Chondrocyte (in vitro differentiated cells): ENCODE measurements around the gene MINDY4B. TPM values are rescaled to one million over a fixed set of nuclear protein-coding genes. Genes with fewer than 3 reads are reported as not detected.

Experiments used
- DNase-seq: peaks from one replicate; pipeline ENCODE4 v3.0.0; 2021; ENCODE audit warnings: mixed read lengths, low spot score
- H3K27ac Mint-ChIP-seq: one replicate; pipeline ENCODE4 v1.8.0; 2021; ENCODE audit warnings: mild to moderate bottlenecking, moderate library complexity, mixed read lengths; ENCODE audit not compliant: unreplicated experiment
- H3K27me3 Mint-ChIP-seq: 2 replicates; pipeline ENCODE4 v1.8.0; 2021; ENCODE audit warnings: low read depth, mixed read lengths
- H3K36me3 Mint-ChIP-seq: 2 replicates; pipeline ENCODE4 v1.8.0; 2021; ENCODE audit warnings: low read depth, mixed read lengths
- H3K4me1 Mint-ChIP-seq: 2 replicates; pipeline ENCODE4 v1.8.0; 2021; ENCODE audit warnings: low read depth, mild to moderate bottlenecking, mixed read lengths
- H3K4me3 Mint-ChIP-seq: one replicate; pipeline ENCODE4 v1.8.0; 2021; ENCODE audit warnings: mild to moderate bottlenecking, moderate library complexity, mixed read lengths; ENCODE audit not compliant: unreplicated experiment
- H3K9me3 Mint-ChIP-seq: 2 replicates; pipeline ENCODE4 v1.8.0; 2021; ENCODE audit warnings: low read depth, mixed read lengths
- CTCF ChIP-seq: fragments of 200-600 bp; sonication (generic); IDR thresholded peaks from 2 replicates; pipeline ENCODE4 v1.5.0; 2021; ENCODE audit warnings: antibody characterized with exemption, mild to moderate bottlenecking, moderate library complexity
- long read RNA-seq: library from polyadenylated mRNA; stranded (forward); transcript quantifications from one replicate; pipeline ENCODE4 v2.0.0, GENCODE V29; 2021
- total RNA-seq: library from RNA; stranded (reverse); gene quantifications from 3 replicates; pipeline ENCODE4 v1.2.1, GENCODE V29; 2021

Gene MINDY4B
- not detected in 3 replicates for total RNA-seq
- long read RNA-seq, result 0 reads

DNA sequence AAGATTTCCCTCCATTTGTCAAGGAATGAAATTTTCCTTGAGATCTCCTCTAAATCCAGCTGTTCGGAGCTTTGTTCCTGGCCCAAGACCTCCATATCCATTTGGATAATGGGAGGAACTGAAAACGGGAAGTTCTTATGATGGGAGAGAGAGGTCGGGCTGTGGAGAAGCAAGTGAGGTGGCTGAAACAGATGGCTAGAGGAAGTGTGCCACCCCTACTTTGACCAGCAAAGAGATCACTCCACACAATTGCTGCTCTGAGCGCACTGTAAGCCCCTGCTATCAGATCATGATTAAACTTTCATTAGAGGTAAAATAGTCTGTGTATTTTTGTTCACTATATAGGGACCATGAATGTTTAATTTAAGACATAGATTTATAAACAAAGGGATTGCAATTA, at the start of gene MINDY4B:
MINDY4B (minus strand) TSS at position 101 of the 400 bp plus-strand sequence; CDS start at position 101, 0 bp downstream.
- Mint-ChIP-seq H3K9me3 (peaks cover 3% of the 10 kb centered on the region), H3K36me3 (no peaks in the 10 kb centered on the region), H3K27me3 (peaks cover 74% of the 10 kb centered on the region), H3K4me1 (no peaks in the 10 kb centered on the region), H3K27ac (no peak within 1 kb of the TSS), H3K4me3 (no peak within 1 kb of the TSS)
- TF ChIP-seq CTCF, result no peak
- DNase-seq, result no peak

DNA sequence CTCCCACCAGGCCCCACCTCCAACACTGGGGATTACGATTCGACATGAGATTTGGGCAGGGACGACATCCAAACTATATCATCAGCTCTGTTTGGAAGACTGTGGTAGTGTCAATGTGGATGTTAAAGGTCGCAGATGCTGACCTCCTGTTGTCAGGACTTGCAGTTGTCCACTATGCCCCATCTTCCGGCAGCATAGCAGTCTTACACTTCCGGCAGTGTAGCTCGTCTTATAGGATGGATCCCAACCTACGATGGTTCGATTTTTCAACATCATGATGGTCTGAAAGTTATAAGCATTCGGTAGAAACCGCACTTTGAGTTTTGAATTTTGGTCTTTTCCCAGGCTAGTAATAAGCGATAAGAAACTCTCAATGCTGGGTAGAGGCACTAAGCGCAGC, 46.7 kb upstream of the MINDY4B start:
- H3K4me1 Mint-ChIP-seq, result no peaks in the 10 kb centered on the region
- no peak for DNase-seq
- H3K27ac Mint-ChIP-seq, result no peak overlapping the region
- H3K36me3 Mint-ChIP-seq, result peaks cover 2% of the 10 kb centered on the region
- H3K9me3 Mint-ChIP-seq, result peaks cover 4% of the 10 kb centered on the region
- H3K4me3 Mint-ChIP-seq, result no peak overlapping the region
- TF ChIP-seq CTCF, result no peak
- peaks cover 71% of the 10 kb centered on the region for H3K27me3 Mint-ChIP-seq

DNA sequence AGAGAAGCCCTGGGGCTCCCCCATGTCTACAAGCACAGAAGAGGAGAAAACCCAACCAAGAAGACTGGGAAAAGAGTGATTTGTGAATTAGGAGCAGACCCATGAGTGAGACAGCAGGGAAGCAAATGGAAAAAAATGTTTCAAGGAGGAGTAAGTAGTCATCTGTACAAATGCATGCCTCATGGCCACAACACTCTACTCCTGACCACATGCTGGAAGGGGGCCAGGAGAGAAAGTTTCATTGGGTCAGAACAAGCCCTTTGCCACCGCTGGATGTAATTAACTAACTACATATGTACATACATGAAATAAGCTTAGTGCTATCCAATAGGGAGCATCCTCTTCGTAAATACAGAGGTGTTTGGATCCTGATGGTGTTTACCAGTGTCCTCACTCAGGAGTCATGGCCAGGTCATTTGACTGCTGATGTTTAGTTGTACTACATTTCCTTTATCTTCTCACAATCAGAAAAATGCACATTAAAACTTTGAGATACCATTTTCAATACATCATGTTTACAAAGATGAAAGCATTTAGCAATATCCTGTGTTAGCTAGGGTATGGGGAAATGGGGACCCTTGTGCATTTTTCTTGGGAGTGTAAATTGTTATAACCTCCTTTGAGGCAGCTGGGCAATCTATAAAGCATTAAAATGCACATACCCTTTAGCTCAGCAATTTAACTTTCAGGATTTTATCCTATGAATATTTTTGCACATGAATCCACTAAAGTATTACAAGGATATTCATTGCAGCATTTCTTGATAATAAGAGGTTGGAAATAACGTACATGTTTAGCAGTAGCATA, 40.2 kb upstream of the MINDY4B start:
- Mint-ChIP-seq H3K4me1 (no peaks in the 10 kb centered on the region), H3K9me3 (peaks cover 4% of the 10 kb centered on the region), H3K4me3 (no peak overlapping the region), H3K27ac (no peak overlapping the region), H3K27me3 (peaks cover 49% of the 10 kb centered on the region), H3K36me3 (peaks cover 4% of the 10 kb centered on the region)
- TF ChIP-seq CTCF, result no peak
- no peak for DNase-seq

DNA sequence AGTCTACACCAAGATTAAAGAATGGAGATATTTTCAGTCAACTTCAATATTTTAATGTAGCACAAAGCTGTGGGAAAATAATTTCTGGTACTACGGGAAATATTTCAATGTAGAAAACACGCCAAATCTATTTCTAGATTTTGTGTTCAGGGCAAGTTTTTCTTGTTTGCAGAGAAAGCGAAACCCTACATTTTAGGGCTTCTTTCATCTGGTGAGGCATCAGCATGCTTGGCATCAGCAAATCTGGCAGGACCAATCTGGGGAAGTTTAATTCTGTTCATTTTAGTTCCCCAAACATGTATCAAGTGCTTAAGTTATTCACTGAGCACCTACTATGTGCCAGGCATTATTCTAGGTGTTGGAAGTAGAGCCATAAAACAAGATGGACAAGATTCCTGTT, 37.0 kb upstream of the MINDY4B start:
- Mint-ChIP-seq H3K4me1 (no peaks in the 10 kb centered on the region), H3K9me3 (no peaks in the 10 kb centered on the region), H3K4me3 (no peak overlapping the region), H3K27me3 (peaks cover 46% of the 10 kb centered on the region), H3K27ac (no peak overlapping the region), H3K36me3 (peaks cover 2% of the 10 kb centered on the region)
- TF ChIP-seq CTCF, result no peak
- no peak for DNase-seq

GRCh38 chr3:150936693-150937092, 31.5 kb upstream of the MINDY4B start:
- DNase-seq, result no peak
- peaks cover 55% of the 10 kb centered on the region for H3K27me3 Mint-ChIP-seq
- H3K9me3 Mint-ChIP-seq, result no peaks in the 10 kb centered on the region
- H3K4me1 Mint-ChIP-seq, result peaks cover 9% of the 10 kb centered on the region
- no peak overlapping the region for H3K27ac Mint-ChIP-seq
- no peak overlapping the region for H3K4me3 Mint-ChIP-seq
- H3K36me3 Mint-ChIP-seq, result no peaks in the 10 kb centered on the region
- TF ChIP-seq CTCF, result no peak
